ENCODE measurements around the gene ATP6V0C. TPM values are rescaled to one million over a fixed set of nuclear protein-coding genes. Genes with fewer than 3 reads are reported as not detected.
A peak's percentile ranks its signal among the peaks of the same experiment; 100 is the strongest.

ATP6V0C gene
- total and polyA plus RNA-seq, 2 of the 13 experiments (the other 11 are each of a cell fraction or from before 2014, with no cell fraction given) = 10.4 to 20.1 TPM

GRCh38 chr16:2484898-2485508, 28.7 kb upstream of the ATP6V0C start (continued):
- TF ChIP-seq ZNF281 (CRISPR knock-in tag; IDR thresholded peaks at IDR 0.05; ENCODE audit: borderline replicate concordance) (peak; percentile 96), ZNF724P (CRISPR knock-in tag; IDR thresholded peaks at IDR 0.05; ENCODE audit: borderline replicate concordance) (no peak), SRSF4 (IDR thresholded peaks at IDR 0.05; ENCODE audit: low read depth, low read length, poor library complexity, severe bottlenecking) (no peak), ZNF768 (CRISPR knock-in tag; IDR thresholded peaks at IDR 0.05) (no peak), TRIM24 (CRISPR knock-in tag; IDR thresholded peaks at IDR 0.05) (no peak), GLI4 (CRISPR knock-in tag; IDR thresholded peaks at IDR 0.05; ENCODE audit: borderline replicate concordance) (no peak), ZNF260 (CRISPR knock-in tag; IDR thresholded peaks at IDR 0.05; ENCODE audit: borderline replicate concordance, low read depth) (no peak), ZNF761 (CRISPR knock-in tag; conservative IDR thresholded peaks at IDR 0.05) (no peak), HNRNPLL (IDR thresholded peaks at IDR 0.05; ENCODE audit: low read depth, low read length, poor library complexity, severe bottlenecking) (no peak), ARID2 (CRISPR knock-in tag; IDR thresholded peaks at IDR 0.05; ENCODE audit: borderline replicate concordance) (peak; percentile 36; the same call in 1 of the 2 replicates), JUND (CRISPR knock-in tag; IDR thresholded peaks at IDR 0.05) (no peak), SP2 (CRISPR knock-in tag; IDR thresholded peaks at IDR 0.05) (no peak), MATR3 (CRISPR knock-in tag; IDR thresholded peaks at IDR 0.05) (no peak), ZNF563 (CRISPR knock-in tag; IDR thresholded peaks at IDR 0.05) (no peak), ZHX2 (IDR thresholded peaks at IDR 0.05; ENCODE audit: low read depth) (no peak; the same call in 1 of the 2 replicates), ZHX2 (CRISPR knock-in tag; IDR thresholded peaks at IDR 0.05; ENCODE audit: borderline replicate concordance) (no peak), HHEX (CRISPR knock-in tag; IDR thresholded peaks at IDR 0.05) (no peak), ISL2 (CRISPR knock-in tag; IDR thresholded peaks at IDR 0.05) (peak; percentile 45; the same call in 1 of the 2 replicates)
- TF ChIP-seq, protein P1, sequence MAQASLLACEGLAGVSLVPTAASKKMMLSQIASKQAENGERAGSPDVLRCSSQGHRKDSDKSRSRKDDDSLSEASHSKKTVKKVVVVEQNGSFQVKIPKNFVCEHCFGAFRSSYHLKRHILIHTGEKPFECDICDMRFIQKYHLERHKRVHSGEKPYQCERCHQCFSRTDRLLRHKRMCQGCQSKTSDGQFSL (CRISPR knock-in tag; IDR thresholded peaks at IDR 0.05) = peak; percentile 40; the same call in 1 of the 2 replicates
